HG03095 (cell line): ENCODE results near the gene SLX9.

Source experiments
- ATAC-seq: cut with Tn5 transposase; IDR thresholded peaks from one replicate; pipeline ENCODE4 v1.9.1; 2021; ENCODE audit warnings: moderate library complexity; ENCODE audit not compliant: unreplicated experiment

The SLX9 gene

DNA sequence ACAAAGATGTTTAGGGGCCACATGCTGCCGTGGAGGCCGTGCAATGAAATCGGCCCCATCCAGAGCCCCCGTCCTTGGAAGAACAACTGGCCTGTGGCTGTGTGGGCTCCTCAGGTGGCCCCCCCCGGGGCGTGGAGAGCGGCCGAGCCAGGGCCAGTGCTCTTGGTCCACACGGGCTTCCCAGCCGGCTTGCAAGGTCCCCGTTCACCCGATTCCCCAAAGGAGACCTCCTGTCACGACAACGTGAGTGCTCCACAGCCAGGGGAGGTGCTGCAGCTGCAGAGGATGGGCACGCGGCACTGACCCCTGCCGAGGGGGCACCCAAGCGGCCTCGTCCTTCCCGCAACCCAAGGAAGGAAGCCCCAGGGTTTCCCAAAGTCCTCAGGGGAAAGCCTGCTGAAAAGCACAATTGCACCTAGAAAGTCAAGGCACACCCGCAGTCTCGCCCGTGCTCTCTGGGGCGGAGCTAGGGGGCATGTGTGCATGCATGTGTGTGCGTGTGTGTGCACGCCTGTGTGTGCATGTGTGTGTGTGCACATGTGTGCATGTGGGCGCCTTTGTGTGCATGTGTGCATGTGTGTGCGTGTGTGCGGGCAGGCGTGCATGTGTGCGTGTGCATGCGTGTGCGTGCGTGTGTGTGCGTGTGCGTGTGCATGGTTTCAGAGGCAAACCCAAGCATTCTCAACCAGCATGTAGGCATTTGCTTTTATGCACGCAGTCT, 48.2 kb downstream of the SLX9 start:
- ATAC-seq, result no peak

DNA sequence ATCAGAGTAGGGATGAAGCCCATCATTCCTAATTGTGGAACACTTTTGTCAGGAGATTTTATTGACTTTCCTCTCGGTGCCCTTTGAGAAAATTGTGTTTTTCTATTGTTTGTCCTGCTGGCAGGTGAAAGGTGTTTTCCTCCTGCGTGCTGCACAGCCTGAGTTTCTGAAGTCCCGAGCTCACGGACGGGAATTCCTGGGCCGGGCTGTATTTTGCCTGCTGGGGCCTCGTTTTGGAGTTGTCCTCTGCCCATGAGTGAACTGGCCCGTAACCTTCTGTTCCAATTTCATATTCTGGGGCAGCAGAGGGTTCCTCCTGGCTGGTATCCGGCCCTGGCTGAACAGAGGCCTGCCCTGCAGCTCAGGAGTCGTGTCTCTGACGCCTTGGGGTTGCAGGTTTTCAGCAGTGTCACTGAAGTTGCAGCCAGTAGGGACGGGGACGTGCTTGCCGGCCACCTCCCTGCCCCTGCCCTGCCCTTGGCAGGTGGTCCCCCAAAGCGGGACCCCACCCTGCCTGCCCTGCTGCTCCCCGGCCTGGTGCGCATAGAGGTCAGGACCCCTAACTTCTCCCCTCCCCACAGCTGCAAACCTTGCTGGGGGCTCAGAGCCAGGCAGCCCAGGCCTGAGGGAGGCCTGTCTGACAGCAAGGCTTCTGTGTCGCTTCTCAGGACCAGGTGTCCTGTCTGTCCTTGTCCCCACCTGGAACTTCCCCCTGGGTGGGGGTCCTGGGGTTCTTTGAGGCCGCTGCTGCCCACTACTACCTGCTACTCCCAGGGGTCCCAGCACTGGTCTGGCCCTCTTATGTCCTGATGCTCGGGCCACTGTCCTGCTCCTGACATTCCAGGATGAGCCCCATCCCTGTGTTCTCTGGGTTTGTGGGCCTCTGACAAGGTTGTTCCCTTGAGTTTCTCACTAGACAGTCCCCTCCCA, 49.0 kb downstream of the SLX9 start:
- ATAC-seq, result no peak

DNA sequence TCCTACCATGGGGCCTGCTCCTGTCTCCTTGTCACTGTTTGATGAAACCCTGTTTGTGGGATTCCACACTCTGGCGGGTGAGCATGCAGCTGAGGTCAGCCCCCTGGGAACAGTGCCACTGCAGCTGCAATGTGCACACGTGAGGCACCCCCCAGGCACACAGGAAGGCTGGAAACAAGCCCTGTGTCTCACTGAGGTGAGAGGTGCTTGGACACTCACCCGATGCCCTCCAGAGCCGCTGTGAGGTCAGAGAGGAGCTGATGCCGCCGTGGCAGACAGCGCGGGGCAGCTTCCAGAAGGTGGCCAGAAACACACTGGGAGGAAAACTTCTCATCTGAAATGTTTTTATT, 49.7 kb downstream of the SLX9 start:
- ATAC-seq, result no peak

DNA sequence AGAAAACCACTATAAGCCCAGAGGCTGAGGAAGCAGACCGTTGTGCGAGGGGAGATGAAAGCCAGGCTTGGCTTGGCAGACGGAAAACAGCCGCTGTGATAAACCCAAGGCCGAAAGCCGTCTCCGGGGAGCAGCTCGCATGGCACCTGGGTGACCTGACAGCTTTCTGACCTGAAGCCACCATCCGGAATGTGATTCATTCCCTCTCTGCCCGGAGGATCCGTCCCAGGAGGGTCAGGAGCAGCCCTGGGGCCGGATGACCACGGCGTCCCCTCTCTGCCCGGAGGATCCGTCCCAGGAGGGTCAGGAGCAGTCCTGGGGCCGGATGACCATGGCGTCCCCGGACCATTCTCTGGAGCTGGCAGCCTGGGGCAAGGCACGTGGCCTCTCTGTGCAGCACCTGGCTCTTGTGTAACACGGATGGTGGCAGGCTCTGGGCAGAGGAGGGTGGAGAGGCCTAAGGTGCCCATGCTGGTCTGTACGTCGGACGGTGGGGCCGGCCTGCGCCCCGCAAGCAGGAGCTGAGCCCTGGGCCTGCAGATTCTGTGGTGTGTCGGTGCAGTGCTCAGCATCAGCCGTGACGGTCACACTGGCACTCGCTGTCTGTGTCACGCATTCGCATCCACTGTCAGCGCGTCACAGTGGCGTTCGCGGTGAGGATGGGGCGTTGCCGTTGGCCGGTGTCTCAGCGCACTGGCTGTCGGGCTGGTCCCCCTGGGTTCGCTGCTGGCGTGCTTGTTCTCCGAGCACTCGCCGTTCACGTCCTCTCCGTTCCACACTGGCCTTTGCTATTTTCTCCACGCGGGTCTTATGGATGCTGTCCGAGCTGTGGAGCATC, 50.3 kb downstream of the SLX9 start:
- no peak for ATAC-seq

- no peak for ATAC-seq
Observed at GRCh38 chr21:44990921-44991320, 51.1 kb downstream of the SLX9 start.

DNA sequence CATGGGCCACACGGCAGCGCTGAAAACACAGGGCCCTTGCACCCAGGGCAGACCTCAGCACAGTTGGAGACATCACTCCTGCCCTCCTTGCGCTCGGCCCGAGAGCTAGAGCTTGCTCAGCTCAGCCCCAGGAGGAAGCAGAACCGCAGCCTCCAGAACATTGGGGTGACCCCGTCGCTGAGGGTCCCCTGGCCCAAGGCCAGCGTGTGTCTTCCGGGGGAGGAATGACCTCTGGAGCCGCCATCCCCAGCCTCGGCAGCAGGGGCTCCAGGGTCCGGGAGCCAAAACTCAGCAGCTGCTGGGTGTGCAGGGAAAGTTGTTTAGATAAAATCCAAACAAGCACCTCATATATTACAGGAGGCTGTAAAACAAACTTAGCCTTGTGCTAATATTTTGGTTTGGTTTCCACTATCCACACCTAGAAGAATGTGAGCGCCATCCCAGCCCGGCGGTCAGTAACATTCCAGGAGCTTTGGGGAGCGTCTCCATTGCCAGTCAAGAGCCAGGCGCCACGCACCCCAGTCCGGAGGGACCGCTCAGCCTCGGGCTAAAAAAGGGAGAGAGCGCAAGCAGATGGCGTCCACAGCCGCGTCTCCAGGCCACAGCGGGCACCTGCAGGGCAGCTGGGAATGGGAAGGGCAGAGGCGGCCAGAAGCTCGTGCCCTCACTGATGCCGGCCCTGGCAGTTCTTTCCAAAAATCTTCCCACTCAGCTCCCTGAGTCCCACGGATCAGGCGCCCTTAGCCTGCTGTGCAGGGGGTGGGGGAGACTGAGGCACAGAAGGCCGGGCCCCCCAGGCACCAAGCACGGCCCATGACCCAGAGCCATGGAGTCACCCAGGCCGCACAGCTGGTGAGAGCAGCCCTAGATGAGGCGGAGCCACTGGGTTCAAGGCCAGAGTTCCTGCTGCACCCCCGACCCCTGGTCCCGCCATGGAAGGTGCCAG, 52.0 kb downstream of the SLX9 start:
- no peak for ATAC-seq

GRCh38 chr21:44992608-44993031, 52.8 kb downstream of the SLX9 start:
- ATAC-seq, result no peak

GRCh38 chr21:44993321-44994046, 53.7 kb downstream of the SLX9 start:
- no peak for ATAC-seq

DNA sequence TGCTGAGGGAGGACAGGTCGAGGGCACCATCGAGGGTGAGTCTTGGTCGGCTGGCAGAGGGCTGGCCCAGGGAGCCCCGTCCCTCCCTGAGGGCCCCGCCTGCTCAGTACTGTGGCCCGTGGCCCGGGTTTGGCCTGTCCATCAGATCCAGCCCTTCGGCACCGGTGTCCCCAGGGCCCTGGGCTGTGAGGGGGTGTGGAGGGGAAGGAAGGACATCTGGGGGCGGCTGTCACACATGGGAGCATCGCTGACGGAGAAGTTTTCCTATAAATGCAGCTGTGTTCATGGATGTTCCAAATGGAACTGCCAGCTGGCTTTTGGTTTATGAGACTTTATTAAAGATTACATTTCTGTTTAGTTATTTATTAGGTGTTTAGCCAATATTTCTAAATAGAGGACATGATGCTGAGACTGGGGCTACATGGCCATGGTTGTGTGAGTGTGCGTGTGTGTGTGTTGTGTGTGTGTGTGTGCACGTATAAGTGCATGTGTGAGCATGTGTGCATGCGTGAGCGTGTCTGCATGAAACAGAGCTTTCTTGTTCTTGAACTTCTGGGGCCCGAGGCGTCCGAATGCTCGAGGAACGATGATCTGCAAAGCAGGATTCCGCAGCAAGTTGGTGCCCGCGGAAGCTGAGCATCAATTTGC, 54.3 kb downstream of the SLX9 start:
- ATAC-seq, result no peak

DNA sequence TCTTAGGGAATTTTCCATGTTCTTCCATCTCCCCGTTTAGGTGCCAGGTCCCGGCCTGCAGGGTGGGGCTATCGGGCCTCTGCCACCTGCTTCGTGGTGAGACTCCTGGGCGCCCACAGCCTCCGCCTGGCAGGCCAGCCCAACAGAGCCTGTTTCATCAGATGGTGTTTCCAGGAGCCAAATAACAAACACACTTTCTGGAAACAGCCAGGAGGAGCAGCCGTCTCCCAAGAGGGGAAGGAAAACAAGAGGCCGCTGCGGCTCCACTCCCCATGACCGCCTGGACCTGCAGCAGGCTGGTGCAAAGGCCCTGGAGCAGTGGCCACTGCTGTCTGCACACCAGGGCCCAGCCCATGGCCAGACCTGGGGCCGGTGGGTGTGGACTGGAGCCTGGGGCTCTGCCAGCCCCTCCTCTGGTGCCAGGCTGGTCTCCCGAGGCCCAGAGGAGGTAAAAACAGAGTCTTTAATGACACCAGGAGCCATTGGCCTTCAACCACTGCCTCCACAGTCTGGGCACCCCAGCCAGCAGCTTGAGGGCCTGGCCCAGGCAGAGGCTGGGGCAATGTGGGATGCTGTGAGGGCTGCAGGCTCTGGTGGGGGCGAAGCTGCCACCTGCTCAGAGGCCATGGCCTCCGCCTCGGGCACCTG, 55.0 kb downstream of the SLX9 start:
- no peak for ATAC-seq

DNA sequence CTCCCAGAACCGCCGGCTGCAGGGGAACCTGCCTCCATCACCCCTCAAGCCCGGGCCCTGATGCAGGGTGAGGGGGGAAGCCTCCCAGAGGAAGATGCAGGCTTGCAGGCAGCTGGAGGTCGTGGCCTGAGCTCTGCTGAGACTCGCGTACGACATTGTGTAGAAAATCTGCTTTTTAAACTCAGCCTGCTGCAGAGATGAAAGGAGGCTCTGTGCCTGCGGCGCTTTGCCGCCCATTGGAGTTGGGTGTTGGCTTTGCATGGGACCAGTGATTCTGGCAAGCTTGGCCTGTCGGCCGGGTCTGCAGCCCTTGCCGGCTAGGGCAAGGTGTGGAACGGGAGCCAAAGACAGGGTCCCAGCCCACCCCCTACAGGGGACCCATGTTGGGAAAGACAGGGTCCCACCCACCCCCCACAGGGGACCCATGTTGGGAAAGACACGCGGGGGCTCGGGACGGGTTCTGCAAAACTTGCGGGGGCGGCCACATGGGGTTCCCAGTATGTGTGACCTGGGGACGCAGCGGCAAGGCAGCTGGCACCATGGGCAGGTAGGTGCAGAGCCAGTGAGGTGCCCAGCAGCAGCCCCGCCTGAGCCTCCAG, 55.6 kb downstream of the SLX9 start:
- no peak for ATAC-seq

- no peak for ATAC-seq
Observed at GRCh38 chr21:44996096-44996495, 56.3 kb downstream of the SLX9 start.

DNA sequence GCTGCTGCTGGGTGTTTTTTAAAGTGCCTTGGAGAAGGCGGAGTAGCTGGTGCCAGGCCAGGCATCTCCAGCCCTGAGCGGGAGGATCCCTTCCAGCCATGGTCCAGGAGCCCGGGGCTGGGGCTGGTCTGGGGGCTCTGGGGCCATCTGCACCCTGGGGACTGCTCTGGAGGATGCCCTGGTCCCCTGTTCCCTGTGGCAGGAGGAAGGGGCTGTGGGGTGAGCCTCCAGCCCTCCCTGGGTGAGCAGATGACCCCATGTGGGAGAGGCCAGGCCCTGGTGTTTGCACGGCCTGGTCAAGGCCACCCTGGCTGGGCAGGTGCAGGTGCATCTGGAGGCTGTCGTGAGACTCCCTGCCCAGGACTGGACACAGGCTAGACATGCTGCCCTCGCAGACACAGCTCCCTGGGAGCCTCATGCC, 56.7 kb downstream of the SLX9 start:
- no peak for ATAC-seq

GRCh38 chr21:44996983-44997936, 57.4 kb downstream of the SLX9 start:
- no peak for ATAC-seq

GRCh38 chr21:44998086-44998620, 58.3 kb downstream of the SLX9 start:
- no peak for ATAC-seq

DNA sequence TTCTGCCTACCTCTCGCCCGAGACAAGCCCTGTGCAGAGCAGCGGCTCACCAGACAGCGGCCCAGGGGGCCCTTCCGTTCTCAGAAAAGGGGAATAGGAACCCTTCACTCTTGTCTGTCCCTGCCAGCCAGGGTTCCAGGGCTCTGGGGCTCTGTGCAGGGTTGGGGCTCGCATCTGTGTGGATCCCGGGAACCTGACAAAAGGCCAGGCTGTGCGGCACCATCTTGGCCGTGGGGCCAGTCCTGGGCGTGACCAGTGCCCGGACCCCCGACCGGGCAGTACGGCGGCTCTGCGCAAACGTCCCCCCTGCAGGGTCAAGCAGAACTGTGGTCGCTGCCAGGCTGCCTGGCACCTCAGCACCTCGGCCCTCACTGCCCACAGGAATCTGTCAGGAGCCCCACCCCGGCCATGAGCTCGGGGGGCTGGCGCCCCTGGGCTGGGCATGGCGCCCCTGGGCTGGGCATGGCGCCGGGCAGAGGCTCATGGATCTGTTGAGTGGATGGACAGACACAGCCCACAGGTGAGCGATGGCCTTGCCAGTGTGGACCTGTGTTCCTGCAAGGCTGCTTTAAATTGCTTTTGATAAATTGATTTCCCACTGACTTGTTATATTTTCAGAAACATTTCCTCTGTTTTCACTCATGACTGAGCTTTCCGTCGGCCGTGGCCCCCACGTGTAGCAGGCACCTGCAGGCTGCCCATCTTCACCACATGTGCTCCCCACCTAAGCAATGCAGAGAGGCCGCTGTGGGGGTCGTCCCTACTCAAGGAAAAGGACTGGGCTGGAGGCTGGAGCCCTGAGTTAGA, 59.0 kb downstream of the SLX9 start:
- ATAC-seq, result no peak
